GM18909 (cell line): ENCODE measurements around the gene VPS37B.

Source experiments
- ATAC-seq: cut with Tn5 transposase; IDR thresholded peaks from one replicate; pipeline ENCODE4 v1.9.1; 2021; ENCODE audit warnings: mild to moderate bottlenecking; ENCODE audit not compliant: unreplicated experiment, poor library complexity

VPS37B gene

DNA sequence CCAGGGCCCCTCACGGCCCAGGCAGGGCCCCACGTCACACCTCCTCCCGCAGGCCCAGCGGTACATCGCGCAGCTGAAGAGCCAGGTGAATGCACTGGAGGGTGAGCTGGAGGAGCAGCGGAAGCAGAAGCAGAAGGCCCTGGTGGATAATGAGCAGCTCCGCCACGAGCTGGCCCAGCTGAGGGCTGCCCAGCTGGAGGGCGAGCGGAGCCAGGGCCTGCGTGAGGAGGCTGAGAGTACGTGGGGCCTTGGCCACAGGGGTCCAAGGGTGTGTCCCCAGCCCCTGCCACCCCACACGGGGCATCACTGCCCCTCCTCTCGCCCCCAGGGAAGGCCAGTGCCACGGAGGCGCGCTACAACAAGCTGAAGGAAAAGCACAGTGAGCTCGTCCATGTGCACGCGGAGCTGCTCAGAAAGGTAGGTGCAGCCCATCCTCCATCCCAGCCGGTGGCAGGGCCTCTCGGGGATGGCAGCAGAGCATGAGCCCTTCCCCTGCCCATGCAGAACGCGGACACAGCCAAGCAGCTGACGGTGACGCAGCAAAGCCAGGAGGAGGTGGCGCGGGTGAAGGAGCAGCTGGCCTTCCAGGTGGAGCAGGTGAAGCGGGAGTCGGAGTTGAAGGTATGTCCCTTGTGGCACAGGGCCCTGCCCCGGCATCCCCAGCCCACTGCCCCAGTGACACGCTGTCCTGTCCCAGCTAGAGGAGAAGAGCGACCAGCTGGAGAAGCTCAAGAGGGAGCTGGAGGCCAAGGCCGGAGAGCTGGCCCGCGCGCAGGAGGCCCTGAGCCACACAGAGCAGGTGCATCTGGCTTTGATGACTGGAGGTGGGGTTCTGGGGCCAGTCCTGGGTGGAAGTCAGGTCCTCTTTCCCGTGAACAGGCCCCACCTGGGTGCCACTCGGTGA lies 39.7 kb downstream of the VPS37B start:
- ATAC-seq, result no peak

DNA sequence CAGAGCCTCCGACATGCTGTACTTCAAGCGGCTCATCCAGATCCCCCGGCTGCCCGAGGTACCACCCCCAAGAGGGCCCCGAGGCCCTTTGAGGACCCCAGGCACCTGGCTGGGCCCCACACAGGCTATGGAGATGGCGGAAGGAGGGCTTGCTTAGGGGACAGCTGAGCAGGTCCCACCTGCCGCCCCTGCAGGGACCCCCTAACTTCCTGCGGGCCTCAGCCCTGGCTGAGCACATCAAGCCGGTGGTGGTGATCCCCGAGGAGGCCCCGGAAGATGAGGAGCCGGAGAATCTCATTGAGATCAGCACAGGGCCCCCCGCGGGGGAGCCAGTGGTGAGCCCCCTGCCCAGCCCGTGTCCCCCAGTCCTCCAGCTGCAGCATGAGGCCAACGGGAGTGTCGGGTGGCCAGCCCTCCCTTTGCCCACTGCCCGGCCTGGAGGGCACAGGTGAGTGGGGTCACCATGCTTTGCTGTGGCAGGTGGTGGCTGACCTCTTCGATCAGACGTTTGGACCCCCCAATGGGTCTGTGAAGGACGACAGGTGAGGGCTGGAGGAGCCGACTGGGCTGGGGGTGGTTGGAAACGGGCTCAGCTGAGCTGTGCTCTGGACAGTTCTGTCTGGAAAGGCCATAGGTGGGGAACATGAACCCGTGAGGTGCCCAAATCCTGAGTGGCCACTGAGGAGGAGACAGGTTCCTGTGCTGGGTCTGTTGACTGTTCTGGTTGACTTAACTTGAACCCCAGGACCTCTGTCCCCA lies 40.7 kb downstream of the VPS37B start:
- ATAC-seq, result no peak

DNA sequence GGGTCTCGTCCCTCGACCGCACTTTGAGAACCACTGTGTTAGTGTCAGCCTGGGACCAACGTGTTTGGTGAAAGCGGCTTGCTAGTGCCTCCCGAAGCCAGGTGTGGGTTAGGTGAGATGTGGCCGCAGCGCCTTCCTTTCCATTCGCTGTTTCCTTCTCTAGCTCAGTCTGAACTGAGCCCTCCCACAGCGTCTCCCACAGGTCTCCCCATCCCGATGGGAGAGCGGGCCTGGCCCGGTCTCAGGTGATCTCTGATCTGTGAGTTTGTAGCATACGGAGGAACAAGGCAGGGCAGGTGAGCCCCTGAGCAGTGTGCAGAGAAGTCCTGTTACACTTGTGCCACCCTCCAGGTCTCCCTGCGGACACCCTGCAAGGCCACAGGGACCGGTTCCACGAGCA lies 41.4 kb downstream of the VPS37B start:
- no peak for ATAC-seq

DNA sequence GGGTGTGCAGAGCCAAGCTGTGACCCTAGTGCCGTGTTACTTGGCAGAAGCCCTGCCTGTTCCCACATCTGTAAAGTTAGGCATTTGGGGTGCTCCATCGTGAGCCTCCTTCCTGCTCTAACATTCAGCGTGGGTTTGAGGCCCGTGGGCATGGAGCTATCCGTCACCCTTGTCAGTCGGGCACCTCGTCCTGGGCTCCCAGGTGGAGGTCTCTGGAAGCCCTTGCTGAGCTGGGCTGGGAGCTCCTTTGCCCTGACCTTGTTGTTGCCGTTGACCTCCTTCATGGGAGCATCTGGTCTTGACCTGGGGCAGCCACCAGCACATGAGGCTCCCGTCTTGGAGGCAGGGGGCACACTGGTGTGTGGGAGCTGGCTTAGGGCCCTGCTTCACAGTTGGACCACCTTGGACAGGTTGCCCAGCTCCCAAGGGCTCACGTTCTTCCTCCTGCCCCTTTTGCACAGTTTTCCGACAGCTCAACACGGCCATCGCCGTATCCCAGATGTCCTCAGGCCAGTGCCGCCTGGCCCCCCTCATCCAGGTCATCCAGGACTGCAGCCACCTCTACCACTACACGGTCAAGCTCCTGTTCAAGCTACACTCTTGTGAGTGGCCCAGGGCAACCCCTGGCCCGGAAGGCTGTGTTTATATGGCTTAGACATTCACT lies 42.2 kb downstream of the VPS37B start:
- no peak for ATAC-seq

DNA sequence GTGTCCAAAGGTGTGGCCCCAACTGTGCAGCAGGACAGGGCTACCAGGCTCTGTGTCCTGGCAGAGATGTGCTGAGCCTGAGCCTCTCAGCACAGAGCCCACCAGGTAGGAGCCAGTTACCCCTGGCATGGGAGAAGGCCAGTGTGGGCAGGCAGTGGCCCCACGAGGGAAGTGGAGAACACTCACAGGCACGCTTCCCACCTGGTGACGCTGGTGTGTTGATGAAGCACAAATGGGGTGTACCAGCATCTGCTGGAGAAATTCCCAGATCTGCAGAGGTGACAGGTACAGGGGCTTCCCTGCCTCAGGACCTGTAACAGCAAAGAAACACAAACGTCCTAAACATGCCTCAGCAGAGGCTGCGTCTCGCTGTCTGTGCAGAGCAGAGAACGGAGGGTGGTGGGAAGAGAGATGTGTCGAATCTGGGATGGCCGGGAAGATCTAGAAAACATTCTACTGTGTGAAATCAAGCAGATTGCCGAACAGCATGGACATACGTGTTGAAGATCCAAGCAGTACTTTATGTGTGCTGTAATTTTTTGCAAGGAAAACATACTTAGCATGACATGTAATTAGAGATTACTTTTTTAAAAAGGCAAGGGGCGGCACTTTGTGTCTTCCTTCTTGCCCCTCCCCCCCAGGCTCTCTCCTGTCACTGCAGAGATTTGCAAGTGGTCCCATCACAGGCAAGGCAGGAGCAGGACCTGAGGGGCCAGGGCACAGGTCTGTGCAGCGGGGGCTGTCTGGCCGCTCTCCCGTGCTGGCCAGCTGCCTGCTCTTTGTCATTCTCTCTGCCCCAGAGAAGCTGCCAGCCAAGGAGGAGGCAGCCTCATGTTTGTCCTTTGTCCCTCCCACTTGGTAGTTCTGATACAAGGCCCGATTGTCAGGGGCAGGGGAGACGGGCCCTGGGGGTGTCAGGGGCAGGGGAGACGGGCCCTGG lies 43.3 kb downstream of the VPS37B start:
- ATAC-seq, result no peak

DNA sequence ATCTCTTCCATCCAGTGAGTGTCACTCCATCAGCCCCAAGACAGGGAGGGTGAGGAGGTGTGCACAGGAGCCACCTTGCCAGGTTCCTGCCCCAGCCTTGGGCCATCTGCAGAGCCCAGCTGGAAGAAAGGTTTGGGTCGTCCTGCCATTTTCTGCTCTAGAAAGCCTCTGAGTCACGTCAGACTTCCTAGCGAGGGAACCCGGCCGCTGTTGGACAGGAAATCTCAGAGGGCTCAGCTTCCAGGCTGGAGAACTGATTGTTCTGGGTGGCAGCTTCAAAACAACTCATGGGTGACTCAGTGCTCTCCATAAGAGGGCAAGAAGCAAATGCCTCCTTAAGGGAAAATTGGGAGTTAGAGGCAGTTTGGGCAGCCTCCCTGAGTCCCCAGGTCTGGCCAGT lies 44.1 kb downstream of the VPS37B start:
- ATAC-seq, result no peak

DNA sequence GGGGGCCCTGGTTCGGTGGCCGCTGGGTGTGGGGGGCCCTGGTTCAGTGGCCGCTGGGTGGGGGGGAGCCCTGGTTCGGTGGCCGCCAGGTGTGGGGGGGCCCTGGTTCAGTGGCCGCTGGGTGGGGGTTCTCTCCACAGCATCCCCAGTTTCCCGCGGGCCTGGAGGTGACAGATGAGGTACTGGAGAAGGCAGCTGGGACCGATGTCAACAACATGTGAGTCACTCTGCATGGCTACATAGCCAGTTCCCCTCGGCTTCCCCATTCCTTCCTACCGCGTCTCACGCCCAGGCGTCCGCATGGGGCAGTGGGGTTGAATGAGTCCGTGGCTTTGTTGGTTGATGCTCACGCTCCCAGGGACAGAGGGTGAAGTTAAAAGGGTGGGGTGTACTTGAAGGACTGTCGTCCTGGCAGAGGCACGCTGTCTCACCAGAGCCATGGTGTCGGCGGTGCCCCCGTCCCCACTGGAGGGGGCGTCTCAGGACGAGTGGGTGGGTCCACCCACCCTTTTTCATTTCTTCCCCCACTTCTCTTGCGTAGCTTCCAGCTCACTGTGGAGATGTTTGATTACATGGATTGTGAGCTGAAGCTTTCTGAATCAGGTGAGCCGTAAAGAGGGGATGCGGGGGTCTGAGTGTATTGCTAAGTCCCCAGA lies 45.1 kb downstream of the VPS37B start:
- no peak for ATAC-seq

DNA sequence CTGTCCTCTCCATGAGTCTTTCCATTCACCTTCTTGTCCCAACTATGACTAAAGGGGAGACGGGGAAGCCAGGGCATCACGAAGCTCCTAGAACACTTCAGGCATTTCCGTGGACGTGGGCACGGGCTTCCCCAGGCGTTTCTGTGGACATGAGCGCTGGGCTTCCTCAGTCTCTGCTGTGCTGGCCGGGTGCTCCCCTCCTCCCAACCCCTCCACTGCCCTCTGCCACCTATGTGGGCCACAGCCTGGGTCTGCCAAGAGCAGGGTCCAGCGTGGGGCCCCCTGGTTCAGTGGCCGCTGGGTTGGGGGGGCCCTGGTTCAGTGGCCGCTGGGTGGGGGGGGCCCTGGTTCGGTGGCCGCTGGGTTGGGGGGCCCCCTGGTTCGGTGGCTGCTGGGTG lies 45.9 kb downstream of the VPS37B start:
- no peak for ATAC-seq

DNA sequence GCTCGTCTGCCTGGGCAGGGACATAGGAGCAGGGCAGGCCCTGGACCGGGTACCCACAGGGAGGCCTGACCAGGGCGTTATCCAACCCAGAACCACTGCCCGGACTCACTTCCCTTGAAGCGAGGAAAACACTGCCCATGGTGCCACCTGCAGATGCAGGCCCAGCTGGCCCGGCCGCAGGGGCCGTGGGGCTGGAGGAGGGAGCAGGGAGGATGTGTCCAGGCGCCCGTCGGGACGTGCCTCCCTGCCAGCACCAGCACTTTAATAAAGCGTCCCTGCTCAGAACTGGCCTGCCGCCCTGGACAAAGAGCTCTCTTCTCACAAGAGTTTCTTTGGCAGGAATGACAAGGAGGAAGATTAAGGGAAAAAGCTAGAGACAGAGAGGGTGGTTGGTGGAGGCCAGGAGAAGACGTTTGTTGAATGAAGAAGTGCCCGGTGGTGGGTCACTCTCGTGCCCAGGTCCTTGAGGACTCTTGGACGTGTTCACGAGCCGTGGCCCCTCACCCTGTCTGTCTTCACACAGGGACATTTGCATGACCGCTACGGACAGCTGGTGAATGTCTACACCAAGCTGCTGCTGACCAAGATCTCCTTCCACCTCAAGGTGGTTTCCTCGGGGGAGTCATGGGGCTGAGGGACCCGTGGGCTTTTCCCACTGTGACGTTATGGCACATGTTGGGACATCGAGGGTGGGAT lies 46.4 kb downstream of the VPS37B start:
- no peak for ATAC-seq

DNA sequence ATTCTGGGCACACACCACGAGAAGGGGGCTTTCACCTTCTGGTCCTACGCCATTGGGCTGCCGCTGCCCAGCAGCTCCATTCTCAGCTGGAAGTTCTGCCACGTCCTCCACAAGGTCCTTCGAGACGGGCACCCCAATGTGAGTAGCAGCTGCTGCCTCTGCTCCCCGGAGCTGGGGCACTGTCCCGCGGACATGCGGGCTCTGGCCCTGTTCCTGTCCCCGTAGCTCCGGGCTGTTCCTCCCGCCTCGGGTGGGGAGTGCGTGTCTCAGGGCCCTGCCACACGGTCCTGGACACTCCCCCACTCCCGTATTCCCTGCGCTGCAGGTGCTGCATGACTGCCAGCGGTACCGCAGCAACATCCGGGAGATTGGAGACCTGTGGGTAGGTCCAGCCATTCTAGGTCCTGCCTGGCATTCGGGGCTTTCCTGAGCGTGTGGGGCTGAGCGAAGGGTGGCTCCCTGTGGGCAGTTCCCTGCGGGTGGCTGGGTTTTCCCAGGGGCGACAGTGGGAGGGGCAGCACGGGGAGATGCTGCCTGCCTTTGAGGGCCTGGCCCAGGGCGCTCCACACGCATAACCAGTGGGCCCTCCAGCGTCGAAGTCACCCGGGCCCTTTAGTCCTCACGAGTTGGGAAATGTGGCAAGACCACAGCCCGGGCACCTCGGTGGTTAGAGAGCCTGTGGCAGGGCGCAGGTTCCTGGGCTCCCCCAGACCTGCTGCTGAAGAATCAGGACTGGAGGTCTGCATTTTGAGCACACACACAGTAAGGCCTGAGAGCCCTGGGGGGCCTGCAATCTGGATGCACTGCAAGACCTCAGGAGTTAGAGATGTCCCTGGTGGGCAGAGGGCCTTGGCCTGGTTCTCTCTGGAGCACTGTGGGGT lies 47.2 kb downstream of the VPS37B start:
- ATAC-seq, result no peak

DNA sequence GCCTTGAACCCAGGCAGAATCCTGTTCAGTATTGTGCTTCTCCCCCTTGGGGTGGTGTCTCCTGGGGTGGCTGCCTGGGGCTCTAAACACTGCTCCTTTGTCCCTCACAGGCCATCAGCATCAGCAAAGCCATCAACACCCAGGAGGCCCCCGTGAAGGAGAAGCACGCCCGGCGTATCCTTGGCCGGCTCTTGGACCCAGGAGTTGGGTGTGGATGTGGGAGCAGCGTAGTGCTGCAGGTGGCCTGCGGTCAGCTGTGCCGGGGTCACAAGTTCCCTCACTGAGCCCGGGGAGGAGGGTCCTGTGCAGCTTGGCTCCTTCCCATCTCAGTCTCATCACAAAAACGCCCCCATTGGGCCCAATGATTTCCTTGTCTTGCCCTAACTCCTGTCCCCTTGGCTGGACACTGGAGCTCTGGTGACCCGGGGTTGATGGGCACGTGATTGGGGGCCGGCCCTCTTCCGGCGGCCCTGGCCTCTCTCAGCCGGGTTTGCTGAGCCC lies 48.0 kb downstream of the VPS37B start:
- no peak for ATAC-seq

DNA sequence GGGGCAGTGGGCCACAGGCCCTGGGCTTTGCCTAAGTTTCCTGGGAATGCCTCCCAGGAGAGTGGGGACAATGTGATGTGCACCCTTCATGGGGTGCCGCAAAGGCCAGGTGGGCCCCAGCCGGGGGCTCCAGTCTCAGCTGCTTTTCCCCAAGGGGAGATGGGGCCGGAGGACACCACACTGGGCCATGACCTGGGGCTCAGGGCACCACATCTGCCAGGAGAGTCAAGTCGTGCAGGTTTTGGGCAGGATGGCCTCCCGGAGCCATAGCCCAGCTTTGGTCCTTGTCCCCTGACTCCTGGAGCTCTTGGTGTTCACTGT lies 48.4 kb downstream of the VPS37B start:
- ATAC-seq, result no peak

DNA sequence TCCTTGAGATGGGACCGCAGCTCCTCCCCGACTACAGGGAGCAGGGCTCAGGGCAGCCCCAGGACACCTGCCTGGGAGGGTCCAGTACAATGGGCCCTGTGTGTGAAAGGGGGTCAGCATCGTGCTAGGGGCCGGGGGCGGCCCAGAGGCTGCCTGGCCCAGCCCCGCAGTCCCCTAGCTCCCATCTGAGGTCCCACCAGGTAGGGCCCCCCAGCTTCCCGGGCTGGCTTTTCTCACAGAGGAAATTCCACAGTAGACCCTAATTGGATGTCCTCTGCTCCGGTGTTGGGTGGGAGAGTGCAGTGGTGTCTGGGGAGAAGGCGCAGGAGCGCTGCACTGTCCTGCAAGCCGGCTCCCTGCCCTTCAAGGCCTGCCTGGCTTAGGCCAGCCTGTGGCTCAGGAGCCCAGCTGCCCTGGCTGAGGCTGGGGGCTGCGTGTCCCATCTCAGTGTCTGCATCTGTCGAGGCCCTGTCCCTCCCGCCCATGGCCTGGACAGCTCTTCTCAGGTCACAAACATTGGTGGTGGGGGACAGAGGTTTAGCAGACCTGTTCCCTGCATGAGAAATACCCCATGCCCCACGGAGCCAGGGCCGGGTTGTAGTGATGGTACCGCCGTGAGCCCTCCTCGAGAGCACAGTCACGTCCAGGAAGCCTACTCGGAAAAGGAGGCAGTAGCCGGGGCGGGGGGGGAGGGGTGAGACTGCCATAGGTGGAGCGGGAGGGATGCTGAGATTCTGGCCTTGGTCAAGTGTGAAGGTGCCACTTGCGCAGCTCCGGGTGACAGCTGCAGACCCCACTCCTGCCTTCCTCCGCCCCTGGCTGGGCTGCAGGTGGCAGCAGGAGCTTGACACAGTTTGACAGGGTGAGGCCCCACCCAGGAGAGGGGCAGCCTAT lies 49.1 kb downstream of the VPS37B start:
- no peak for ATAC-seq

DNA sequence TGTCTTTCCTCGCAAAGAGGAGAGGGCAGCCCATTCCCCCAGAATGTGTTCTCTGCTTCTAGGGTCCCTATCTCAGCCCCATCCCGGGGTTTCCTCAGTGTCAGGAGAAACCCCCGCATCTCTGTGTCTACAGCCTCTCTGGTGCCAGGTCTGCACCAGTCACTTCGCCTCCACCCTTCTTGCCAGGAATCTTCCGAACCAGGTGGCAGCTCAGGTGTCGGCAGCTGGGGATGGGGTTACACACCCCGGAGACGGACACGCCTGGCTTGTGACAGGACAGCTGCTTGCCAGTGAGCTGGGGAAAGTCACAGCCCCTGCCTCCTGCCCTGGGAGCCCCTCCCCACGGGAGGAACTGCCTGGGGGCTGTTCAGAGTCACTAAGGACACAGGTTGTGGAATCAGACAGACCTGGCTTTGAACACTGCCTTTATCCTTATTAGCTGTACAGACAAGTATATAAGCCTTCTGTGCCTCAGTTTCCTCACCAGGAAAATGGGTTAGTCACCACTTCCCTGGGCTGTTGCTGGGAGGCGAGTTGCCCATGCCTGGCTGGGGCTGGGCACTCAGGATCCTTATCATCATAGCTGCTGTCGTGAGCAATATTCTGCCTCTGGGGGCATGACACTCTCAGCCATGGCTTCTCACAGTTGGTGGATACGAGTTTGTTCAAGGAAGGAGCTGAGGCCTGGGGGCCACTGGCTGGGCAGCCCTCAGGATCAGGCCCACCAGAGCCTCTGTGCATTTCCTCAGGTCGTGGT lies 49.9 kb downstream of the VPS37B start:
- ATAC-seq, result no peak

DNA sequence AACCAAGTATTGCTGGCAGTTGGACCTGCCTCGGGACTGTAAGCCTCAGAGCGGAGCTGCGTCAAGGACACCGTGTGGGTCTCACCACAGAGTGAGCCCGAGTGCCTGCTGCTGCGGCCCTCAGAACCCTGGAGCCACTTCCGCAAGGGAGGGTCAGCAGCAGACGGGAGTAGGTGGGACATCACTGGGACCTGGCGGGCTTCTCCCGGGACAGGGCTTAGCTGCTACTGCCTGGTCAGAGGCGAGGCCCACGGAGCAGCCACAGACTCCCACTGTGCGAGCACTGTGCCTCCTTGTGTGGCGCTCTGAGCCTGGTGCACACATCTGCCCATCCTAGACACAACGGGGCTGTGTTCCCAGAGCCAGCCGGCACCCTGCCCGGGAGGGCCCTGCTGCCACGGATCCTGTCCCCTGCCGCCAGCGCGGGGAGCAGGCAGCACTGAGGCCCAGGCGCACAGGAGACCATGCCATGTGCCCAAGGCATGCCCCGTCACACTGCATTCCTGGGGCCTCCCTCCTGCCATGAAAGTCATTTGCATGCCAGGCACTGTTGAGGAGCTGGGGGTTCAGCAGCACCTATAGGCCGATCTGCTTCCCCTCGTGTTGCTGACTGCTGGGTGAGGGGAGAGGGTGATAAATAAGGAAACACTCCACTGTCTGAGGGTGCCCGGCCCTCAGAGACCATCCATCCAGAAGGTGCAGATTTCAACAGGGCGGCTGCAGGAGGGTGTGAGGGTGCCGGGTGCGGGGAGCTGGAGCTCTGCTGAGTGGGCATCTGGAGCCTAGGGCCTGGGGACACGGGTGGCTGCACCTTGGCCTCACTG lies 50.7 kb downstream of the VPS37B start:
- no peak for ATAC-seq
